ENCODE results near the gene RAP1GAP. TPM values are rescaled to one million over a fixed set of nuclear protein-coding genes. Genes with fewer than 3 reads are reported as not detected.
A peak's percentile ranks its signal among the peaks of the same experiment; 100 is the strongest.

RAP1GAP gene
- polyA plus RNA-seq (2013, experiment 1 of 2): 8.2 TPM
- polyA plus RNA-seq (2013, experiment 2 of 2): 7.9 TPM

DNA sequence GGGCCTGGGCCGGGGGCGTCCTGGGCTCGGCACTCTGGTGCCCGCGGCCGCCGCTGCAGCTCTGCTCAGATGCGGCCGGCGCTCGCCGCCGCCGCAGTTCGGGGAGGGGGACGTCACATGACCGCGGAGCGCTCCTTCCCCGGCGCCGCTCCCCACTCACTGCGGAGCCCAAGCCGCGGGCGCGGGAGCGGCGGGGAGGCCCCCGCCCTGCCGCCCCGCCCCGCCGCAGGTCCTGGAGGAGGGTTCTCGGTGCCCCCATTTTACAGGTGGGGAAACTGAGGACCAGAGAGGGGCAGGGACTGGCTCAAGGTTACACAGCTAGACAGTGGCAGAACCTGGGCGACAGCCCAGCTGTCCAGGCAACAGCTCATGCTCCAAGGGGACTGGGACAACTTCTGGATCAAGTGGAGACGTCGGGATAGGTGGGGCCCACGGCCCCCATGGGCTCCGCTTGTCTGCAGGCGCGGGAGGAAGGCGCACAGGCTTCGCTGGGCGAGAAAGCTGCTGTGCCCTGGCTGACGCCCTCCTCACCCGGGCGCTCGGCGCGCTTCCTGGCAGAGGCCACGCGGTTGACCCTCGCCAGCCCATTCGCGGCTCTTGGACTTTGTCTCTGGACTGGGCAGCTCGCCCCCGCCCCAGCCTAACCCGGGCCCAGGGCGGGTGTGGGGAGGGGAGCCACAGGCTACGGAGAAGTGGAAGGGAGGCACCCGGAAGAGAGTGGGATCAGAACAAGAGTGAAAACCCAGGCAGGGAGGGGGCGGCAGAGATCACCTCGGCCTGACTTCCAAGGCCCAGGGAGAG lies at the start of gene RAP1GAP:
RAP1GAP (minus strand) TSS at position 100 of the 801 bp plus-strand sequence. CDS start 49,325 bp downstream, outside the sequence.
- Histone ChIP-seq H3K9ac (ENCODE audit: low read length) (peak within 1 kb of the TSS; percentile 79), H3K27me3 (ENCODE audit: insufficient read depth, low read length, poor library complexity) (no peaks in the 10 kb centered on the region), H3K4ac (ENCODE audit: low read depth, low read length) (peak within 1 kb of the TSS; percentile 28), H2BK15ac (replicated peaks; ENCODE audit: low read depth) (no peak within 1 kb of the TSS), H3K36me3 (ENCODE audit: control insufficient read depth, insufficient read depth, low read length) (no peaks in the 10 kb centered on the region), H2BK120ac (ENCODE audit: low read depth, low read length) (no peak within 1 kb of the TSS), H3K79me2 (ENCODE audit: control insufficient read depth, insufficient read depth, low read length) (no peaks in the 10 kb centered on the region), H4K8ac (ENCODE audit: low read depth, low read length) (no peak within 1 kb of the TSS), H3K18ac (ENCODE audit: low read length) (peak within 1 kb of the TSS; percentile 13), H3K79me1 (ENCODE audit: low read length) (no peaks in the 10 kb centered on the region), H3K27ac (ENCODE audit: low read depth, low read length) (no peak within 1 kb of the TSS), H4K5ac (ENCODE audit: low read length) (no peak within 1 kb of the TSS), H3K4me1 (ENCODE audit: control insufficient read depth, low read depth, low read length) (no peaks in the 10 kb centered on the region), H2AK5ac (ENCODE audit: low read length) (no peak within 1 kb of the TSS), H3K23ac (ENCODE audit: low read length) (peak within 1 kb of the TSS; percentile 99), H3K56ac (ENCODE audit: low read length) (peak within 1 kb of the TSS; percentile 85), H2BK5ac (ENCODE audit: low read length) (no peak within 1 kb of the TSS), H3K4me3 (ENCODE audit: low read length) (peak within 1 kb of the TSS; percentile 68), H3K4me2 (ENCODE audit: low read length) (peak within 1 kb of the TSS; percentile 99)
- WGBS (ENCODE audit: extremely low coverage, insufficient coverage, low lambda C conversion rate): no CpG with 5 or more reads among the region's 64 CpGs
- peak; percentile 71 for DNase-seq

GRCh38 chr1:21716169-21716568 lies 47.0 kb upstream of the RAP1GAP start:
- Histone ChIP-seq H3K36me3 (ENCODE audit: control insufficient read depth, insufficient read depth, low read length) (peaks cover 8% of the 10 kb centered on the region), H2BK15ac (replicated peaks; ENCODE audit: low read depth) (no peak overlapping the region), H3K18ac (ENCODE audit: low read length) (no peak overlapping the region), H3K27me3 (ENCODE audit: insufficient read depth, low read length, poor library complexity) (no peaks in the 10 kb centered on the region), H3K4me3 (ENCODE audit: low read length) (no peak overlapping the region), H2AK5ac (ENCODE audit: low read length) (no peak overlapping the region), H2BK120ac (ENCODE audit: low read depth, low read length) (no peak overlapping the region), H3K23ac (ENCODE audit: low read length) (no peak overlapping the region), H3K79me1 (ENCODE audit: low read length) (no peaks in the 10 kb centered on the region), H2BK5ac (ENCODE audit: low read length) (no peak overlapping the region), H3K79me2 (ENCODE audit: control insufficient read depth, insufficient read depth, low read length) (no peaks in the 10 kb centered on the region), H3K4me2 (ENCODE audit: low read length) (no peak overlapping the region), H3K4me1 (ENCODE audit: control insufficient read depth, low read depth, low read length) (no peaks in the 10 kb centered on the region), H3K27ac (ENCODE audit: low read depth, low read length) (no peak overlapping the region), H3K9ac (ENCODE audit: low read length) (no peak overlapping the region), H3K4ac (ENCODE audit: low read depth, low read length) (no peak overlapping the region), H4K5ac (ENCODE audit: low read length) (no peak overlapping the region), H3K56ac (ENCODE audit: low read length) (no peak overlapping the region), H4K8ac (ENCODE audit: low read depth, low read length) (no peak overlapping the region)
- no CpG with 5 or more reads among the region's 2 CpGs for WGBS (ENCODE audit: extremely low coverage, insufficient coverage, low lambda C conversion rate)
- DNase-seq: no peak

- H2BK5ac ChIP-seq (ENCODE audit: low read length): no peak overlapping the region
- no peak overlapping the region for H2AK5ac ChIP-seq (ENCODE audit: low read length)
- H2BK15ac ChIP-seq (replicated peaks; ENCODE audit: low read depth): no peak overlapping the region
- H3K79me1 ChIP-seq (ENCODE audit: low read length): no peaks in the 10 kb centered on the region
- H3K4me2 ChIP-seq (ENCODE audit: low read length): no peak overlapping the region
- no peak overlapping the region for H3K27ac ChIP-seq (ENCODE audit: low read depth, low read length)
- H3K36me3 ChIP-seq (ENCODE audit: control insufficient read depth, insufficient read depth, low read length): no peaks in the 10 kb centered on the region
- no peaks in the 10 kb centered on the region for H3K79me2 ChIP-seq (ENCODE audit: control insufficient read depth, insufficient read depth, low read length)
- no peak overlapping the region for H3K23ac ChIP-seq (ENCODE audit: low read length)
- WGBS (ENCODE audit: extremely low coverage, insufficient coverage, low lambda C conversion rate): no CpG with 5 or more reads among the region's 4 CpGs
- H4K5ac ChIP-seq (ENCODE audit: low read length): no peak overlapping the region
- no peaks in the 10 kb centered on the region for H3K27me3 ChIP-seq (ENCODE audit: insufficient read depth, low read length, poor library complexity)
- no peak overlapping the region for H2BK120ac ChIP-seq (ENCODE audit: low read depth, low read length)
- no peak overlapping the region for H3K56ac ChIP-seq (ENCODE audit: low read length)
- DNase-seq: no peak
- no peak overlapping the region for H3K4me3 ChIP-seq (ENCODE audit: low read length)
- H3K4me1 ChIP-seq (ENCODE audit: control insufficient read depth, low read depth, low read length): no peaks in the 10 kb centered on the region
- H3K9ac ChIP-seq (ENCODE audit: low read length): no peak overlapping the region
- H3K18ac ChIP-seq (ENCODE audit: low read length): no peak overlapping the region
- H4K8ac ChIP-seq (ENCODE audit: low read depth, low read length): no peak overlapping the region
- H3K4ac ChIP-seq (ENCODE audit: low read depth, low read length): no peak overlapping the region
Observed at GRCh38 chr1:21707891-21708290, 38.7 kb upstream of the RAP1GAP start.

- Histone ChIP-seq H3K9ac (ENCODE audit: low read length) (no peak overlapping the region), H3K4me1 (ENCODE audit: control insufficient read depth, low read depth, low read length) (no peaks in the 10 kb centered on the region), H3K79me1 (ENCODE audit: low read length) (peaks cover 2% of the 10 kb centered on the region), H3K56ac (ENCODE audit: low read length) (no peak overlapping the region), H2BK15ac (replicated peaks; ENCODE audit: low read depth) (no peak overlapping the region), H2BK5ac (ENCODE audit: low read length) (no peak overlapping the region), H3K23ac (ENCODE audit: low read length) (no peak overlapping the region), H4K8ac (ENCODE audit: low read depth, low read length) (no peak overlapping the region), H3K18ac (ENCODE audit: low read length) (no peak overlapping the region), H3K4me2 (ENCODE audit: low read length) (no peak overlapping the region), H3K36me3 (ENCODE audit: control insufficient read depth, insufficient read depth, low read length) (peaks cover 2% of the 10 kb centered on the region), H3K27me3 (ENCODE audit: insufficient read depth, low read length, poor library complexity) (no peaks in the 10 kb centered on the region), H2BK120ac (ENCODE audit: low read depth, low read length) (no peak overlapping the region), H3K27ac (ENCODE audit: low read depth, low read length) (no peak overlapping the region), H4K5ac (ENCODE audit: low read length) (no peak overlapping the region), H2AK5ac (ENCODE audit: low read length) (no peak overlapping the region), H3K79me2 (ENCODE audit: control insufficient read depth, insufficient read depth, low read length) (no peaks in the 10 kb centered on the region), H3K4ac (ENCODE audit: low read depth, low read length) (no peak overlapping the region), H3K4me3 (ENCODE audit: low read length) (no peak overlapping the region)
- DNase-seq: no peak
- no CpG with 5 or more reads among the region's 5 CpGs for WGBS (ENCODE audit: extremely low coverage, insufficient coverage, low lambda C conversion rate)
Observed at GRCh38 chr1:21707086-21707840, 38.1 kb upstream of the RAP1GAP start.

GRCh38 chr1:21706151-21706835 lies 37.1 kb upstream of the RAP1GAP start:
- Histone ChIP-seq H3K4me2 (ENCODE audit: low read length) (no peak overlapping the region), H3K27ac (ENCODE audit: low read depth, low read length) (no peak overlapping the region), H3K79me2 (ENCODE audit: control insufficient read depth, insufficient read depth, low read length) (no peaks in the 10 kb centered on the region), H3K36me3 (ENCODE audit: control insufficient read depth, insufficient read depth, low read length) (peaks cover 2% of the 10 kb centered on the region), H2BK15ac (replicated peaks; ENCODE audit: low read depth) (no peak overlapping the region), H3K23ac (ENCODE audit: low read length) (no peak overlapping the region), H4K8ac (ENCODE audit: low read depth, low read length) (no peak overlapping the region), H3K18ac (ENCODE audit: low read length) (no peak overlapping the region), H2BK120ac (ENCODE audit: low read depth, low read length) (no peak overlapping the region), H2AK5ac (ENCODE audit: low read length) (no peak overlapping the region), H3K9ac (ENCODE audit: low read length) (no peak overlapping the region), H3K4me1 (ENCODE audit: control insufficient read depth, low read depth, low read length) (no peaks in the 10 kb centered on the region), H3K56ac (ENCODE audit: low read length) (no peak overlapping the region), H3K27me3 (ENCODE audit: insufficient read depth, low read length, poor library complexity) (no peaks in the 10 kb centered on the region), H2BK5ac (ENCODE audit: low read length) (no peak overlapping the region), H3K79me1 (ENCODE audit: low read length) (peaks cover 2% of the 10 kb centered on the region), H3K4ac (ENCODE audit: low read depth, low read length) (no peak overlapping the region), H3K4me3 (ENCODE audit: low read length) (no peak overlapping the region), H4K5ac (ENCODE audit: low read length) (no peak overlapping the region)
- no CpG with 5 or more reads among the region's 8 CpGs for WGBS (ENCODE audit: extremely low coverage, insufficient coverage, low lambda C conversion rate)
- DNase-seq: peak; percentile 79
